Caco-2 (cell line): ENCODE results near the gene SNAPC3. TPM values are rescaled to one million over a fixed set of nuclear protein-coding genes. Genes with fewer than 3 reads are reported as not detected.

Experiments used
- BruUV-seq: library from RNA; stranded (reverse); fragments of 400-500 nt; replicated peaks from 2 replicates; lab custom pipeline; 2021; lab: Mats Ljungman, UMichigan
- CTCF ChIA-PET: fragments of 300-600 bp; sonication (Branson Sonifier 250); formaldehyde crosslinking; loops from one replicate; lab custom pipeline; 2022; ENCODE audit warnings: antibody characterized with exemption; lab: Charles Lee
- POLR2A ChIA-PET: fragments of 300-600 bp; sonication (Branson Sonifier 250); formaldehyde crosslinking; loops from one replicate; lab custom pipeline; 2022; ENCODE audit warnings: antibody characterized with exemption; lab: Charles Lee
- DNase-seq, 2 experiments: peaks; one replicate each; pipeline versions ENCODE4 v3.0.0 to v3.0.0-alpha.2; 2020 to 2022
- H3K27me3 ChIP-seq: replicated peaks from 2 replicates; pipeline ENCODE4 v1.6.0; 2011; ENCODE audit warnings: low read length; ENCODE audit not compliant: control insufficient read depth, insufficient read depth
- H3K36me3 ChIP-seq: 2 replicates; pipeline ENCODE4 v1.5.1; 2011; ENCODE audit warnings: low read length; ENCODE audit not compliant: control insufficient read depth, insufficient read depth
- H3K4me1 ChIP-seq: fragments of 250-450 bp; sonication (Bioruptor Pico); 2 replicates; pipeline ENCODE4 v1.5.1; 2020; ENCODE audit warnings: mild to moderate bottlenecking
- H3K4me3 ChIP-seq: 2 replicates; pipeline ENCODE4 v1.5.1; 2011; ENCODE audit warnings: low read depth, mild to moderate bottlenecking, control low read depth, low read length
- H3K9me3 ChIP-seq: fragments of 250-450 bp; sonication (Bioruptor Pico); 2 replicates; pipeline ENCODE4 v1.5.1; 2020; ENCODE audit warnings: mild to moderate bottlenecking, moderate library complexity
- H3K27ac Mint-ChIP-seq: one replicate; pipeline ENCODE4 v1.8.0; 2022; ENCODE audit warnings: mixed read lengths; ENCODE audit not compliant: unreplicated experiment
- H3K27me3 Mint-ChIP-seq: one replicate; pipeline ENCODE4 v1.8.0; 2022; ENCODE audit warnings: mixed read lengths; ENCODE audit not compliant: insufficient read depth, unreplicated experiment
- H3K36me3 Mint-ChIP-seq: one replicate; pipeline ENCODE4 v1.8.0; 2022; ENCODE audit warnings: mild to moderate bottlenecking, mixed read lengths; ENCODE audit not compliant: insufficient read depth, unreplicated experiment
- H3K4me1 Mint-ChIP-seq: one replicate; pipeline ENCODE4 v1.8.0; 2022; ENCODE audit warnings: low read depth, mixed read lengths; ENCODE audit not compliant: unreplicated experiment
- H3K4me3 Mint-ChIP-seq: one replicate; pipeline ENCODE4 v1.8.0; 2022; ENCODE audit warnings: mild to moderate bottlenecking, moderate library complexity, mixed read lengths; ENCODE audit not compliant: unreplicated experiment
- H3K9me3 Mint-ChIP-seq: one replicate; pipeline ENCODE4 v1.8.0; 2022; ENCODE audit warnings: mixed read lengths; ENCODE audit not compliant: unreplicated experiment
- intact Hi-C: fragments of 100-400 bp; cut with micrococcal nuclease; formaldehyde crosslinking; loops from one replicate; pipeline ENCODE4 v1.10.0; 2022; ENCODE audit not compliant: unreplicated experiment
- total RNA-seq: library from RNA; stranded (reverse); gene quantifications from 2 replicates; pipeline ENCODE4 v1.2.3, GENCODE V29; 2022
- TF ChIP-seq, protein P1 (sequence below), 2 experiments: fragments of 200-600 bp in 1 of 2; IDR thresholded peaks; 1 replicate in 1 of 2; 2 replicates in 1 of 2; pipeline versions ENCODE4 v1.5.1 to v1.8.0; 2011 to 2022; ENCODE audit warnings: antibody characterized with exemption in 1 of 2, control low read depth in 1 of 2, inconsistent platforms in 1 of 2, low read depth in 1 of 2, low read length in 1 of 2, mild to moderate bottlenecking in 1 of 2, moderate library complexity in 1 of 2; ENCODE audit not compliant: insufficient read depth in 1 of 2, severe bottlenecking in 1 of 2, unreplicated experiment in 1 of 2

Gene SNAPC3
- total RNA-seq, 1 experiment from 2014 or later, result 21.1 TPM

DNA sequence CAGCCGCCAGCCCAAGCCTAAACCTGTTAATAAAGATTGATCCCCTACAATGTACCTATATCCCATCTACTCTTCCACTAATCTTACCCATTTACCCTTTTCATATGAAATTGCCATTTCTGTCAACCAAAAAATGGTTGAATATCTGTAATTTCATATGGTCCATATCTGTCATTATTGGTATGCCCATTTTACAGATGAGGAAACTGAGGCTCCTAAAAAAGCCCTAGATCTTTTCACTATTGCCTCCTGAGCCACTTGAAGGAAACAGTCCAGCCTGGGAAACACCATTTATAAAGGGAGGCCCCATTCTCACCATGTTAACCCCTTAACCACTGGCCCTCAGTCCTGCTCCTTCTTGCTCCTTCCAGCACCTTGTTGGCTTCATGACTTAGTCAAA, 41.2 kb upstream of the SNAPC3 start:
- no peaks in the 10 kb centered on the region for H3K9me3 ChIP-seq
- DNase-seq, result no peak
- H3K4me1 ChIP-seq, result no peaks in the 10 kb centered on the region
- H3K4me3 ChIP-seq, result no peak overlapping the region
- peaks cover 11% of the 10 kb centered on the region for H3K9me3 Mint-ChIP-seq
- POLR2A ChIA-PET, result no interaction called here
- H3K36me3 Mint-ChIP-seq, result no peaks in the 10 kb centered on the region
- H3K36me3 ChIP-seq, result no peaks in the 10 kb centered on the region
- H3K27me3 ChIP-seq, result no peaks in the 10 kb centered on the region
- TF ChIP-seq, protein P1, sequence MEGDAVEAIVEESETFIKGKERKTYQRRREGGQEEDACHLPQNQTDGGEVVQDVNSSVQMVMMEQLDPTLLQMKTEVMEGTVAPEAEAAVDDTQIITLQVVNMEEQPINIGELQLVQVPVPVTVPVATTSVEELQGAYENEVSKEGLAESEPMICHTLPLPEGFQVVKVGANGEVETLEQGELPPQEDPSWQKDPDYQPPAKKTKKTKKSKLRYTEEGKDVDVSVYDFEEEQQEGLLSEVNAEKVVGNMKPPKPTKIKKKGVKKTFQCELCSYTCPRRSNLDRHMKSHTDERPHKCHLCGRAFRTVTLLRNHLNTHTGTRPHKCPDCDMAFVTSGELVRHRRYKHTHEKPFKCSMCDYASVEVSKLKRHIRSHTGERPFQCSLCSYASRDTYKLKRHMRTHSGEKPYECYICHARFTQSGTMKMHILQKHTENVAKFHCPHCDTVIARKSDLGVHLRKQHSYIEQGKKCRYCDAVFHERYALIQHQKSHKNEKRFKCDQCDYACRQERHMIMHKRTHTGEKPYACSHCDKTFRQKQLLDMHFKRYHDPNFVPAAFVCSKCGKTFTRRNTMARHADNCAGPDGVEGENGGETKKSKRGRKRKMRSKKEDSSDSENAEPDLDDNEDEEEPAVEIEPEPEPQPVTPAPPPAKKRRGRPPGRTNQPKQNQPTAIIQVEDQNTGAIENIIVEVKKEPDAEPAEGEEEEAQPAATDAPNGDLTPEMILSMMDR (IDR thresholded peaks at IDR 0.05; ENCODE audit: insufficient read depth in 1 of 2, low read depth in 1 of 2, low read length in 1 of 2, severe bottlenecking in 1 of 2, unreplicated experiment in 1 of 2), result no peak
- CTCF ChIA-PET, result no interaction called here
- H3K27me3 Mint-ChIP-seq, result no peaks in the 10 kb centered on the region
- no TSS peak for BruUV-seq
- no peak overlapping the region for H3K4me3 Mint-ChIP-seq
- no peaks in the 10 kb centered on the region for H3K4me1 Mint-ChIP-seq
- H3K27ac Mint-ChIP-seq, result no peak overlapping the region
- intact Hi-C loops, result no loop called here

GRCh38 chr9:15386465-15386864, 36.2 kb upstream of the SNAPC3 start:
- POLR2A ChIA-PET, result no interaction called here
- no peak overlapping the region for H3K4me3 ChIP-seq
- no peaks in the 10 kb centered on the region for H3K36me3 ChIP-seq
- CTCF ChIA-PET, result no interaction called here
- H3K9me3 ChIP-seq, result no peaks in the 10 kb centered on the region
- Mint-ChIP-seq H3K4me1 (no peaks in the 10 kb centered on the region), H3K27me3 (no peaks in the 10 kb centered on the region), H3K4me3 (no peak overlapping the region), H3K27ac (no peak overlapping the region), H3K9me3 (no peaks in the 10 kb centered on the region), H3K36me3 (no peaks in the 10 kb centered on the region)
- no peaks in the 10 kb centered on the region for H3K4me1 ChIP-seq
- intact Hi-C loops, result no loop called here
- no peak for DNase-seq
- no TSS peak for BruUV-seq
- TF ChIP-seq, protein P1 (IDR thresholded peaks at IDR 0.05; ENCODE audit: insufficient read depth in 1 of 2, low read depth in 1 of 2, low read length in 1 of 2, severe bottlenecking in 1 of 2, unreplicated experiment in 1 of 2), result no peak
- H3K27me3 ChIP-seq, result no peaks in the 10 kb centered on the region

DNA sequence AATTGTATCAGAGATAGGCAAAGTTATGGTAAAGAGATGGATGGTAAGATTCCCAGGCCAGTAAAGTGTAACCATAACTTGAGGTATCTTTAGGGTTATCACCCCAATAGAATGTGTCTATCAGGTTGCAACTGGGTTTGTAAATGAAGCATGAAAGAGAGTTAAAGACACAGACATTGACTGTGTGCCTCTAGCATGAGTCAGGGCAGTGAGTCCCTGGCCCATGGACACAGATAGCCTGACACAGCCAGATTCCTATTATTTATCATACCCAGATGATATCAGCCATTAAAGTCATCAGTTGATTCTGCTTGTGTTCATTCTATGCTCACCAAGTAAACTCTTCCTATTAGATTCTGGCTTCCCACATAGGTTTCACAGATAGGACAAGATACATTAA, 33.5 kb upstream of the SNAPC3 start:
- Histone ChIP-seq H3K27me3 (no peaks in the 10 kb centered on the region), H3K36me3 (no peaks in the 10 kb centered on the region), H3K4me1 (no peaks in the 10 kb centered on the region), H3K4me3 (no peak overlapping the region), H3K9me3 (no peaks in the 10 kb centered on the region)
- H3K4me1 Mint-ChIP-seq, result no peaks in the 10 kb centered on the region
- H3K4me3 Mint-ChIP-seq, result no peak overlapping the region
- intact Hi-C loops, result no loop called here
- ChIA-PET POLR2A (no interaction called here), CTCF (no interaction called here)
- no peaks in the 10 kb centered on the region for H3K9me3 Mint-ChIP-seq
- TF ChIP-seq, protein P1 (IDR thresholded peaks at IDR 0.05; ENCODE audit: insufficient read depth in 1 of 2, low read depth in 1 of 2, low read length in 1 of 2, severe bottlenecking in 1 of 2, unreplicated experiment in 1 of 2), result no peak
- no peaks in the 10 kb centered on the region for H3K36me3 Mint-ChIP-seq
- BruUV-seq, result no TSS peak
- H3K27me3 Mint-ChIP-seq, result no peaks in the 10 kb centered on the region
- H3K27ac Mint-ChIP-seq, result no peak overlapping the region
- DNase-seq, result no peak
